Measurements from ENCODE around the gene TCF12. TPM values are rescaled to one million over a fixed set of nuclear protein-coding genes. Genes with fewer than 3 reads are reported as not detected.

Gene TCF12
- total and polyA plus RNA-seq, 2 of the 8 experiments (the other 6 are each of a cell fraction or from before 2014, with no cell fraction given), result 85.8 to 101 TPM

GRCh38 chr15:57185507-57186074 lies 267.1 kb downstream of the TCF12 start:
- Histone ChIP-seq H2AFZ (ENCODE audit: low read length) (no peak overlapping the region), H3K36me3 (ENCODE audit: control insufficient read depth in 2 of 4, insufficient read depth in 4 of 4, low read length in 3 of 4) (no peaks in the 10 kb centered on the region), H2BK20ac (ENCODE audit: low read length) (no peak overlapping the region), H3K9me3 (ENCODE audit: insufficient read depth in 2 of 2, low read depth in 1 of 2, low read length in 1 of 2) (no peaks in the 10 kb centered on the region), H2AK5ac (ENCODE audit: low read depth, low read length) (no peak overlapping the region), H2BK12ac (ENCODE audit: low read depth, low read length) (no peak overlapping the region), H4K91ac (replicated peaks; ENCODE audit: insufficient read length, low read length) (no peak overlapping the region), H3K4me1 (replicated peaks in 1 of 4; ENCODE audit: control insufficient read depth in 3 of 4, insufficient read depth in 4 of 4, low read length in 3 of 4) (no peaks in the 10 kb centered on the region), H3K79me2 (ENCODE audit: control insufficient read depth in 1 of 2, insufficient read depth in 2 of 2, low read length in 2 of 2) (no peaks in the 10 kb centered on the region), H3K4me3 (ENCODE audit: extremely low read depth in 1 of 4, insufficient read depth in 2 of 4, low read depth in 3 of 4, low read length in 4 of 4) (no peak overlapping the region), H3K79me1 (ENCODE audit: low read depth, low read length) (no peaks in the 10 kb centered on the region), H3K9ac (replicated peaks in 1 of 4; ENCODE audit: extremely low read depth in 1 of 4, low read depth in 3 of 4, low read length in 3 of 4) (no peak overlapping the region), H4K20me1 (replicated peaks in 1 of 2; ENCODE audit: control insufficient read depth in 1 of 2, insufficient read depth in 2 of 2, low read length in 2 of 2) (no peaks in the 10 kb centered on the region), H4K5ac (ENCODE audit: insufficient read length, low read depth, low read length) (no peak overlapping the region), H3K23me2 (ENCODE audit: low read depth, low read length) (no peaks in the 10 kb centered on the region), H3K18ac (ENCODE audit: extremely low read depth, low read length) (no peak overlapping the region), H2BK120ac (replicated peaks; ENCODE audit: low read depth, low read length) (no peak overlapping the region), H2BK15ac (ENCODE audit: low read length) (no peak overlapping the region), H3K27ac (ENCODE audit: low read depth, low read length) (no peak overlapping the region), H3K14ac (ENCODE audit: insufficient read length) (no peak overlapping the region), H3K27me3 (replicated peaks in 1 of 4; ENCODE audit: control insufficient read depth in 3 of 4, extremely low read depth in 1 of 4, insufficient read depth in 3 of 4, low read length in 3 of 4) (no peaks in the 10 kb centered on the region), H3K4ac (replicated peaks; ENCODE audit: insufficient read length, low read depth, low read length) (no peak overlapping the region), H3K23ac (ENCODE audit: insufficient read length) (no peak overlapping the region), H2BK5ac (ENCODE audit: low read depth, low read length) (no peak overlapping the region), H3K56ac (replicated peaks; ENCODE audit: insufficient read length, low read depth, low read length) (no peak overlapping the region), H3K4me2 (ENCODE audit: insufficient read depth in 1 of 2, low read depth in 2 of 2, low read length in 2 of 2) (no peak overlapping the region), H4K8ac (ENCODE audit: extremely low read depth, insufficient read depth, low read length) (no peak overlapping the region)
- FAIRE-seq, result no peak
- no peak for DNase-seq (ENCODE audit: low read depth in 1 of 2, low spot score in 2 of 2)
- CTCF ChIA-PET (ENCODE audit: partially characterized antibody), result no interaction called here
- POLR2A ChIA-PET (ENCODE audit: partially characterized antibody), result no interaction called here
- TF ChIP-seq RXRA (IDR thresholded peaks at IDR 0.05; ENCODE audit: insufficient read depth, low read depth, low read length) (no peak), E2F6 (IDR thresholded peaks at IDR 0.05) (no peak), RBBP5 (IDR thresholded peaks at IDR 0.05; ENCODE audit: borderline replicate concordance, low read depth, low read length) (no peak), KDM4A (IDR thresholded peaks at IDR 0.05; ENCODE audit: low read depth, low read length, severe bottlenecking) (no peak), ATF3 (IDR thresholded peaks at IDR 0.05; ENCODE audit: insufficient read depth, low read depth, low read length) (no peak)
